ENCODE results near the gene ADA. TPM values are rescaled to one million over a fixed set of nuclear protein-coding genes. Genes with fewer than 3 reads are reported as not detected.
"Not testable (repeated sequence)": the region's sequence is repeated elsewhere in the genome, so short reads cannot be mapped to it uniquely, and the experiment has no call there.

The ADA gene
- total and polyA plus RNA-seq, 8 donors = 2.9 to 6.0 (median 4.0) TPM

DNA sequence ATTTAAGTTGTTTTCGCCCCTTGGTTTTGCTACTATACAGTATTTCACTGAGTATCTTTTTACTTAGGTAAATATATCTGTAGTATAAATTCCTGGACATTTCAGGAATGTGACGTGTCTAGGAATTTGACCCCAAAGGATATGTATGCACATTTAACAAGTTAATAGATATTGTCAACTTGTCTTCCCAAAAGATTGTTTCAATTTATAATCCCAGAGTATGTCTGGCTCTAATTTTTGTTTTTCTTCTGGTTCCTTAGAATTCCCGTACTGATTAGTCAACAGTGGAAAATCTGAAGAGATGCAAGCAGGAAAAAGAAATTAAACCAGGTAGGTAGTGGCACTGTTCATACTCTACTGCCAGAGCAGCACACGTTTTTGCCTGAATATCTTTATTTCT is 62.0 kb downstream of the ADA start:
- intact Hi-C loops (cut with DNase I) = no loop called here
- DNase-seq (no peak), ATAC-seq (no peak)

DNA sequence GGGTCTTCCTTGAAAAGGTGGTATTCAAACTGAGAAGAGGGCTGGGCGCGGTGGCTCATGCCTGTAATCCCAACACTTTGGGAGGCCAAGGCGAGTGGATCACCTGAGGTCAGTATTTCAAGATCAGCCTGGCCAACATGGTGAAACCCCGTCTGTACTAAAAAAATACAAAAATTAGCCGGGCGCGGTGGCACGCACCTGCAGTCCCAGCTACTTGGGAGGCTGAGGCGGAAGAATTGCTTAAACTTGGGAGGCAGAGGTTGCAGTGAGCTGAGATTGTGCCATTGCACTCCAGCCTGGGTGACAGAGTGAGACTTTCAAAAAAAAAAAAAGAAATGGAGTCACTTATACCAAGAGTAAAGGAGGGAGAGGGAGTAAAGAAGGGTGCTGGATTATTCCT is 63.2 kb downstream of the ADA start:
- ATAC-seq; FAIRE-seq; H3K4me3 ChIP-seq; DNase-seq; H3K27ac ChIP-seq; H3K4me1 ChIP-seq; H3K36me3 ChIP-seq; H3K9me3 ChIP-seq; intact Hi-C loops (cut with DNase I); H3K27me3 ChIP-seq: not testable (repeated sequence)
- 97% methylated on average over 9 of the region's 9 CpGs for WGBS, 2 donors

More for the DNA sequence above, 62.0 kb downstream of the ADA start:
- Histone ChIP-seq H3K4me1 (no peaks in the 10 kb centered on the region), H3K4me3 (no peak overlapping the region), H3K27ac (no peak overlapping the region), H3K36me3 (no peaks in the 10 kb centered on the region), H3K27me3 (no peaks in the 10 kb centered on the region), H3K9me3 (no peaks in the 10 kb centered on the region)
- 79 to 84% methylated on average over 4 of the region's 4 CpGs for WGBS, 2 donors
- no peak for FAIRE-seq
- TF ChIP-seq, protein P1, sequence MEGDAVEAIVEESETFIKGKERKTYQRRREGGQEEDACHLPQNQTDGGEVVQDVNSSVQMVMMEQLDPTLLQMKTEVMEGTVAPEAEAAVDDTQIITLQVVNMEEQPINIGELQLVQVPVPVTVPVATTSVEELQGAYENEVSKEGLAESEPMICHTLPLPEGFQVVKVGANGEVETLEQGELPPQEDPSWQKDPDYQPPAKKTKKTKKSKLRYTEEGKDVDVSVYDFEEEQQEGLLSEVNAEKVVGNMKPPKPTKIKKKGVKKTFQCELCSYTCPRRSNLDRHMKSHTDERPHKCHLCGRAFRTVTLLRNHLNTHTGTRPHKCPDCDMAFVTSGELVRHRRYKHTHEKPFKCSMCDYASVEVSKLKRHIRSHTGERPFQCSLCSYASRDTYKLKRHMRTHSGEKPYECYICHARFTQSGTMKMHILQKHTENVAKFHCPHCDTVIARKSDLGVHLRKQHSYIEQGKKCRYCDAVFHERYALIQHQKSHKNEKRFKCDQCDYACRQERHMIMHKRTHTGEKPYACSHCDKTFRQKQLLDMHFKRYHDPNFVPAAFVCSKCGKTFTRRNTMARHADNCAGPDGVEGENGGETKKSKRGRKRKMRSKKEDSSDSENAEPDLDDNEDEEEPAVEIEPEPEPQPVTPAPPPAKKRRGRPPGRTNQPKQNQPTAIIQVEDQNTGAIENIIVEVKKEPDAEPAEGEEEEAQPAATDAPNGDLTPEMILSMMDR (IDR thresholded peaks at IDR 0.05) = no peak

DNA sequence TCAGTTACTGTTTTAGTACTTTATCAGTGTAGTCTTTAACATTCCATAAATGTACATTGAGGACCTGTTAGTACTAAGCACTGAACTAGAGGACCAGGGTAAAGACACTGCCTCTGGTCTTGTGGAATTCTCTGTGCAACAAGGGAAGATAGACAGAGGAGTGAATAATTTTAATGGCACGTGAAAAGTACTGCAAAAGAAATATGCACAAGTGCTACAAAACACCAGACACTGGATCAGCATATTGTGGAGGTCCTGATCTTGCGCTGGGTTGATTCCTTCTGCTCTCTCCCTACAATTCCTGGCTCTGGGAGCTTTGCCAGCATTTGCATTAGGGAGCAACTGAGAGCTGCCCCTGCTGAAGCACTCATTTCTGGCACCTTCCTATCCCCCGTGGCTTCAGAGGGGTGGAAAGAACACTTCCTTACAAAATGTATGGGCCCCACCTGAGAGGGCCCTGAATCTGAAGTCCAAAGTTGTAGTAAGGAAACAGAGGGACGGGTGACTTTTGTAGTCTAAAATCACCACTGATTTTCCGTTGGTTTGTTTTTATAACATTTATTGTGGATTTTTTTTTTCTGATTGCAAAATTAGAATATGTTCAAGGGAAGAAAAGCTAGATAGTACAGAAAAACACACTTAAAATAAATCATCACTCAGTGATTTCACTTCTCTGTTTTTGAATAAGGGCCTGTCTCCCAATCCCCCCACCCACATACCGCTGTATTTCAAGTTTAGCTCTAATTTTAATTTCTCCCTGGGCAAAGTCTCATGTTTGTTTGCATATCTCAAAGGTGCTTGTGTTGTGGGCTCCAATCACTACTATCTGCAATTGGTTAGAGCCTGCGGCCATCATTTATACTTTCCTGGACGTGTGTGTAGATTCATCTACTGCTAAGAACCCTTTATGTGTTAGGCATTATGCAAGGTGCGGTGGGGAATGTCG is 64.2 kb downstream of the ADA start:
- Histone ChIP-seq H3K27ac (no peak overlapping the region), H3K4me1 (no peaks in the 10 kb centered on the region), H3K9me3 (no peaks in the 10 kb centered on the region), H3K27me3 (no peaks in the 10 kb centered on the region), H3K36me3 (no peaks in the 10 kb centered on the region), H3K4me3 (no peak overlapping the region)
- TF ChIP-seq, protein P1 (IDR thresholded peaks at IDR 0.05) = no peak
- DNase-seq (no peak), FAIRE-seq (no peak), ATAC-seq (no peak)
- intact Hi-C loops (cut with DNase I) = no loop called here
- 80 to 85% methylated on average over 10 of the region's 10 CpGs for WGBS, 2 donors

DNA sequence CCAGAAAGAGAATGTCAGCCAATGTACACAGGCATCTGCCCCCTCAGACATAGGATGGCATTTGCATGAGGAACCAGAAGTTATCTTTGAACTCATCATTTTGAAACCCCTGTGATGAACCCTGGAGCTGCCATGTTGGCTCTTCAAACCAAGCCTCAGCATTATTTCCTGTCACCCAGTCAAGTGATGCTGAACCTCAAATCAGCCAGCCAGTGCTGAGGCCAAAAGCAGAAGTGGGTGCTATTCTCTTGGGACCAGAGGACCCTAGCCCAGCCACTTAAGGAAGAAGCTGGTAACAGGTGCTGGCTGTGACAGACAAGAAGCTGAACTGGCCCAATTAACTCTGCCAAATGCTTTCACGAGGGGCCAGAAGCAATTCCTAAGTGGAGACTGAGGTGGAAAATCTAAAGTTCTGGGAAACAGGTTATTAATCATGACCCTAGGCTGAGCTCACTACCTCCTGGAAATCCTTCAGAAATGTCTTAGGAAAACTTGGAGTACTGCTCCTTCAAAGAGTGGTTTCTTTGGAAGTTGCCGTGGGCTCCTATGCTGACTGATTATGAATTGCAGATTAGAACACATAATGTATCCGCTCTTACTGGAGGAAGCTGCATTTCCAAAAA is 65.1 kb downstream of the ADA start:
- Histone ChIP-seq H3K9me3 (no peaks in the 10 kb centered on the region), H3K27me3 (no peaks in the 10 kb centered on the region), H3K36me3 (no peaks in the 10 kb centered on the region), H3K4me3 (no peak overlapping the region), H3K27ac (no peak overlapping the region), H3K4me1 (no peaks in the 10 kb centered on the region)
- 90% methylated on average over 3 of the region's 3 CpGs for WGBS, 2 donors
- ATAC-seq (peak in 1 of 4 donors; percentile 31), FAIRE-seq (no peak), DNase-seq (no peak)
- TF ChIP-seq, protein P1 (IDR thresholded peaks at IDR 0.05) = no peak
- intact Hi-C loops (cut with DNase I) = no loop called here

DNA sequence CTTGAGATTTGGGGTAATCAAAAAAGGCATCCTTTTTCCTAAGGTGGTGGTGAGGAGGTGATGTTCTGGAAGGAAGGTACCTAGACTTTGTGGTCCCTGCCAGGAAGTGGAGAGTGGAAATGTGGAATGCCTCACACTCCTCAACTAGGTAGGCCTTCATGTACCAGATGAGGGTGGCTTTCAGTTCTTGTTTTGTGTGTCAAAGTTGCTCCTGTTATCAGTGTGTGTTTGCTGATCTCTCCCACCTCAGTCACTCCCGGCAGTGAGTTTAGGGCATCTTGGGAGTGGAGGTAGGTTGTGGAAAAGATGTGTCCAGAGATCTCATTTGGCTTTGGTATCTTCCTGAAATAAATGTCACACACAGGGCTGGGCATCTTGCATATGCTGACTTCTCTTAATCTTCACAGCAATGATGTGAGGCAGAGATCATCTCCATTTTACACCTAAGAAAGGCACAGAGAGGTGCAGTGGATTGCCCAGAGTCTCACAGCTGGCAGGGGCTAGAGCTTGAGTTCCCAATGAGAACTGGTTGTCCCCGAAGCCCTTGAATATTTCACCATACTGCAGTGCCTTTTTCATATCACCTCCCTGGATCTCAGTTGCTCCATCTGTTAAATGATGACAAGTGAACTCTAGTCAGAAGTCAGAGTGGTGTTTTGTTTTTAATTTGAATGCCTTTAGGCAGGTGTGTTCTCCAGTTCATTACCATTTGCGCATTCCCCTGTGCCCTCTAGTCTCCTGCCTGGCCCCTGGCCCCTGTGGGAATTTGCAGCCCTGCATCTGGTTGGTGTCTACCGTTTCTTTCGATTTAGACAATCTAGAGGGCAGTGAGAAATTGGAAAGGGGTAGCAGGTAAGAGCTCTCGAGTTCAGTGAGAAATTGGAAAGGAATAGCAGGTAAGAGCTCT is 66.2 kb downstream of the ADA start:
- Histone ChIP-seq H3K27ac (no peak overlapping the region), H3K4me3 (no peak overlapping the region), H3K27me3 (no peaks in the 10 kb centered on the region), H3K4me1 (no peaks in the 10 kb centered on the region), H3K9me3 (no peaks in the 10 kb centered on the region), H3K36me3 (no peaks in the 10 kb centered on the region)
- no peak for ATAC-seq
- WGBS, 2 donors = 73 to 77% methylated on average over 6 of the region's 6 CpGs
- DNase-seq = no peak
- intact Hi-C loops (cut with DNase I) = no loop called here
- FAIRE-seq = no peak
- TF ChIP-seq, protein P1 (IDR thresholded peaks at IDR 0.05) = no peak
